ENCODE results near the gene OPRD1.

OPRD1 gene

DNA sequence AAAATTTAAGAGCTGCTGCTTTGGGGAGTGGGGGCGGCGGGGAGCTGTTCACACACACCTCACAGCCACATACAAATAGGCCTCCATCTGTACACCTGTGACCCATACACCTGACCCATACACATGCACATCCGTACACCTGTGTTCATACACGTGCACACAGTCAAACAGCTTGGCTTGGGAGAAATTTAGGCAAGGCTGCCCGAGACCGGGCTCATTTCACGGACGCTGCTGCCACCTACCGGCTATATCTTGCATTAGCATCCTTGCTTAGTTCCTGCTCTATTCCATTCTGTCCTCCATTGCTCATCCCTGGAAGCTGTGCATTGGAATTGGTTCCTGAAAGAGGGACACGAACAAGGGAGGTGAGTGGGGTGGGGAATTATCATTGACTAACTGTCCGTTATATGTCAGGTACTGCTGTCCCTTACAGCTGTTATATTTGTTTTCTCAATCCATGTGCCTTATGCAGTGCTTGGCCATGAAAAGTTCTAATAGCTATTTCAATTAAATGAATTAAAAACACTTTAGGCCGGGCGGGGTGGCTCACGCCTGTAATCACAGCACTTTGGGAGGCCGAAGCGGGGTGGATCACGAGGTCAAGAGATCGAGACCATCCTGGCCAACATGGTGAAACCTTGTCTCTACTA is 65.3 kb downstream of the OPRD1 start:
- TF ChIP-seq, protein P1, sequence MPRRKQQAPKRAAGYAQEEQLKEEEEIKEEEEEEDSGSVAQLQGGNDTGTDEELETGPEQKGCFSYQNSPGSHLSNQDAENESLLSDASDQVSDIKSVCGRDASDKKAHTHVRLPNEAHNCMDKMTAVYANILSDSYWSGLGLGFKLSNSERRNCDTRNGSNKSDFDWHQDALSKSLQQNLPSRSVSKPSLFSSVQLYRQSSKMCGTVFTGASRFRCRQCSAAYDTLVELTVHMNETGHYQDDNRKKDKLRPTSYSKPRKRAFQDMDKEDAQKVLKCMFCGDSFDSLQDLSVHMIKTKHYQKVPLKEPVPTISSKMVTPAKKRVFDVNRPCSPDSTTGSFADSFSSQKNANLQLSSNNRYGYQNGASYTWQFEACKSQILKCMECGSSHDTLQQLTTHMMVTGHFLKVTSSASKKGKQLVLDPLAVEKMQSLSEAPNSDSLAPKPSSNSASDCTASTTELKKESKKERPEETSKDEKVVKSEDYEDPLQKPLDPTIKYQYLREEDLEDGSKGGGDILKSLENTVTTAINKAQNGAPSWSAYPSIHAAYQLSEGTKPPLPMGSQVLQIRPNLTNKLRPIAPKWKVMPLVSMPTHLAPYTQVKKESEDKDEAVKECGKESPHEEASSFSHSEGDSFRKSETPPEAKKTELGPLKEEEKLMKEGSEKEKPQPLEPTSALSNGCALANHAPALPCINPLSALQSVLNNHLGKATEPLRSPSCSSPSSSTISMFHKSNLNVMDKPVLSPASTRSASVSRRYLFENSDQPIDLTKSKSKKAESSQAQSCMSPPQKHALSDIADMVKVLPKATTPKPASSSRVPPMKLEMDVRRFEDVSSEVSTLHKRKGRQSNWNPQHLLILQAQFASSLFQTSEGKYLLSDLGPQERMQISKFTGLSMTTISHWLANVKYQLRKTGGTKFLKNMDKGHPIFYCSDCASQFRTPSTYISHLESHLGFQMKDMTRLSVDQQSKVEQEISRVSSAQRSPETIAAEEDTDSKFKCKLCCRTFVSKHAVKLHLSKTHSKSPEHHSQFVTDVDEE (CRISPR knock-in tag; IDR thresholded peaks at IDR 0.05): no peak
- TF ChIP-seq TOX (CRISPR knock-in tag; IDR thresholded peaks at IDR 0.05; ENCODE audit: borderline replicate concordance) (no peak), ZC3H10 (CRISPR knock-in tag; IDR thresholded peaks at IDR 0.05) (no peak), BACH2 (CRISPR knock-in tag; IDR thresholded peaks at IDR 0.05; ENCODE audit: borderline replicate concordance) (no peak), ARNTL (CRISPR knock-in tag; IDR thresholded peaks at IDR 0.05; ENCODE audit: borderline replicate concordance, low read depth) (no peak), CSDC2 (CRISPR knock-in tag; IDR thresholded peaks at IDR 0.05) (no peak), ISL1 (CRISPR knock-in tag; IDR thresholded peaks at IDR 0.05) (no peak), GLIS3 (CRISPR knock-in tag; IDR thresholded peaks at IDR 0.05) (no peak), ZNF565 (CRISPR knock-in tag; conservative IDR thresholded peaks at IDR 0.05; ENCODE audit: low read depth) (no peak)
- peak; percentile 88 for ATAC-seq

DNA sequence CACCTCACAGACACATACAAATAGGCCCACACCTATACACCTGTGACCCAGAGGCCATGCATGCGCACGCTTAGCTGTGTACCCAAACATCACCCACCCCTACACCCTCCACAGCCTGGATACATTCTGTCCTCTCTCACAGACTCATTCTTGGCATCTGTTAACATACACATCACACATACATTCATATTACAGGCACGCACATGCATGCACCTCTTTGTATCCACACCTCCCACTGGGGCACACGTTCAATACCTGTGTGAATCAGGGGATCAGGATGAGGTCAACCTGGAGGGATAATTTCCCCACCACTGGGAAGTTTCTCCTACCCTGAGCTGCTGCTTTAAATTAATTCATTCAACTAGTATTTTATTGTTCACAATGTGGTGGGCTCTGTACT is 66.8 kb downstream of the OPRD1 start:
- TF ChIP-seq TCF4 (CRISPR knock-in tag; IDR thresholded peaks at IDR 0.05; ENCODE audit: borderline replicate concordance) (no peak), ISL1 (CRISPR knock-in tag; IDR thresholded peaks at IDR 0.05) (no peak), RARB (CRISPR knock-in tag; IDR thresholded peaks at IDR 0.05) (no peak), SNAI2 (CRISPR knock-in tag; IDR thresholded peaks at IDR 0.05) (no peak), ZC3H10 (CRISPR knock-in tag; IDR thresholded peaks at IDR 0.05) (no peak), PPARA (CRISPR knock-in tag; IDR thresholded peaks at IDR 0.05; ENCODE audit: borderline replicate concordance) (no peak)
- TF ChIP-seq, protein P2, sequence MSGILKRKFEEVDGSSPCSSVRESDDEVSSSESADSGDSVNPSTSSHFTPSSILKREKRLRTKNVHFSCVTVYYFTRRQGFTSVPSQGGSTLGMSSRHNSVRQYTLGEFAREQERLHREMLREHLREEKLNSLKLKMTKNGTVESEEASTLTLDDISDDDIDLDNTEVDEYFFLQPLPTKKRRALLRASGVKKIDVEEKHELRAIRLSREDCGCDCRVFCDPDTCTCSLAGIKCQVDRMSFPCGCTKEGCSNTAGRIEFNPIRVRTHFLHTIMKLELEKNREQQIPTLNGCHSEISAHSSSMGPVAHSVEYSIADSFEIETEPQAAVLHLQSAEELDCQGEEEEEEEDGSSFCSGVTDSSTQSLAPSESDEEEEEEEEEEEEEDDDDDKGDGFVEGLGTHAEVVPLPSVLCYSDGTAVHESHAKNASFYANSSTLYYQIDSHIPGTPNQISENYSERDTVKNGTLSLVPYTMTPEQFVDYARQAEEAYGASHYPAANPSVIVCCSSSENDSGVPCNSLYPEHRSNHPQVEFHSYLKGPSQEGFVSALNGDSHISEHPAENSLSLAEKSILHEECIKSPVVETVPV (CRISPR knock-in tag; IDR thresholded peaks at IDR 0.05): no peak
- no peak for ATAC-seq

DNA sequence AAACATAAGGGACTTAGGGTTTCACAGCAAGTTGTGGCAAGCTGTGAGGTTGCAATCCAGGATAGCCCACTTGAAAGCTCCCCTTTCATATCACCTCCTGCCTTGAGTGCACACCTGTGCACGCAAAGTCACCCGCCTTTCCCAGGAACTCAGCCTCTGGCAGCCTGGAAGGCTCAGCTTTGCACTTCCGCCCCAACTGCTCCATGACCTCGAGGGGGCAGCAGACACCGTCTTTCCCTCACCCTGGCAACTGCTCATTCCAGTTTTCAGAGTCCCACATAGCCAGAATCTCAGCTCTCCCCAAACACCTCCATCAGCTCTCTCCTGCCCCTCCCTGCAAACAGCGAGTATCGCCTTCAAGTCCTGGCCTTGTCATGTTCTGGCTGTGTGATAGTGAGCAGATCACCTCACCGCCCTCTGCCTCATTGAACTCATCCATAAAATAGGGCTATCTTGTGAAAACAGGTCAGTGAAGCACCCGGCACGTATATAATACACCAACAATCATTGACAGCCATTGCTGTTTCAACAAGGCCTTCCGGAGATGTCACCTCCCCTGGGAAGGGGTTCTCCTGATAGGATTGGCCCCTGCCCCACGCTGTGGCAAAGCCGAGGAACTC is 70.1 kb downstream of the OPRD1 start:
- peak; percentile 83 for ATAC-seq
- no peak for TF ChIP-seq ZFP30 (CRISPR knock-in tag; IDR thresholded peaks at IDR 0.05)
- no peak for TF ChIP-seq GLIS3 (CRISPR knock-in tag; IDR thresholded peaks at IDR 0.05)
- TF ChIP-seq, protein P3, sequence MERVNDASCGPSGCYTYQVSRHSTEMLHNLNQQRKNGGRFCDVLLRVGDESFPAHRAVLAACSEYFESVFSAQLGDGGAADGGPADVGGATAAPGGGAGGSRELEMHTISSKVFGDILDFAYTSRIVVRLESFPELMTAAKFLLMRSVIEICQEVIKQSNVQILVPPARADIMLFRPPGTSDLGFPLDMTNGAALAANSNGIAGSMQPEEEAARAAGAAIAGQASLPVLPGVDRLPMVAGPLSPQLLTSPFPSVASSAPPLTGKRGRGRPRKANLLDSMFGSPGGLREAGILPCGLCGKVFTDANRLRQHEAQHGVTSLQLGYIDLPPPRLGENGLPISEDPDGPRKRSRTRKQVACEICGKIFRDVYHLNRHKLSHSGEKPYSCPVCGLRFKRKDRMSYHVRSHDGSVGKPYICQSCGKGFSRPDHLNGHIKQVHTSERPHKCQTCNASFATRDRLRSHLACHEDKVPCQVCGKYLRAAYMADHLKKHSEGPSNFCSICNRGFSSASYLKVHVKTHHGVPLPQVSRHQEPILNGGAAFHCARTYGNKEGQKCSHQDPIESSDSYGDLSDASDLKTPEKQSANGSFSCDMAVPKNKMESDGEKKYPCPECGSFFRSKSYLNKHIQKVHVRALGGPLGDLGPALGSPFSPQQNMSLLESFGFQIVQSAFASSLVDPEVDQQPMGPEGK (CRISPR knock-in tag; IDR thresholded peaks at IDR 0.05; ENCODE audit: borderline replicate concordance): no peak
- 0 out of 2 replicates have a peak, but pooled peaks have one; percentile 43 for TF ChIP-seq ZNF70 (CRISPR knock-in tag; IDR thresholded peaks at IDR 0.05)
- no peak for TF ChIP-seq CSDC2 (CRISPR knock-in tag; IDR thresholded peaks at IDR 0.05)
- TF ChIP-seq, protein P4, sequence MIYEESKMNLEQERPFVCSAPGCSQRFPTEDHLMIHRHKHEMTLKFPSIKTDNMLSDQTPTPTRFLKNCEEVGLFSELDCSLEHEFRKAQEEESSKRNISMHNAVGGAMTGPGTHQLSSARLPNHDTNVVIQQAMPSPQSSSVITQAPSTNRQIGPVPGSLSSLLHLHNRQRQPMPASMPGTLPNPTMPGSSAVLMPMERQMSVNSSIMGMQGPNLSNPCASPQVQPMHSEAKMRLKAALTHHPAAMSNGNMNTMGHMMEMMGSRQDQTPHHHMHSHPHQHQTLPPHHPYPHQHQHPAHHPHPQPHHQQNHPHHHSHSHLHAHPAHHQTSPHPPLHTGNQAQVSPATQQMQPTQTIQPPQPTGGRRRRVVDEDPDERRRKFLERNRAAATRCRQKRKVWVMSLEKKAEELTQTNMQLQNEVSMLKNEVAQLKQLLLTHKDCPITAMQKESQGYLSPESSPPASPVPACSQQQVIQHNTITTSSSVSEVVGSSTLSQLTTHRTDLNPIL (CRISPR knock-in tag; IDR thresholded peaks at IDR 0.05; ENCODE audit: low read depth): no peak

DNA sequence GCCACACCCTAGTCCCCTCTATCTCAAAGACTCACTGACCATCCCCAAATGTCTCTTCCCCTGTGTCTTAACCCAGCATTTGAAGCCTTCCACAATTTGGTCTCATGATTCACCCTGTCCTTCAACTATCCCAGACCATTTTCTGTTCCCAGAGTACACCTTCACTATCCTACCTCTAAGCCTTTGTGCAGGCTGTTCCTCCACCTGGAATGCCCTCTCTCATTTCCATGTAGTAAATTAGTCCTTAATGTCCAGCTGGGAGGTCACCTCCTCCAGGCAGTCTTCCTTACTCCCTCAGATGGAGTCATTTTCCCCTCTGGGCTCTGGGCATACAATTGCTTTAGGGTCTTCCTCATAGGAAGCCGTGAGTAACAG is 71.3 kb downstream of the OPRD1 start:
- TF ChIP-seq, protein P1 (CRISPR knock-in tag; IDR thresholded peaks at IDR 0.05): no peak
- no peak for ATAC-seq

Measured in SK-N-SH treated with all-trans-retinoic acid at 6 μM for 48 hours (cell line).